HCT116 (cell line): ENCODE data around the gene SUSD6. TPM values are rescaled to one million over a fixed set of nuclear protein-coding genes. Genes with fewer than 3 reads are reported as not detected.

Source experiments
- ATAC-seq: fragments of 200-7000 bp; cut with Tn5 transposase; 2 replicates; pipeline ENCODE4 v1.9.1; 2020; ENCODE audit warnings: mild to moderate bottlenecking, moderate library complexity
- BruUV-seq: library from RNA; stranded (reverse); fragments of 400-500 nt; replicated peaks from 2 replicates; lab custom pipeline; 2021; lab: Mats Ljungman, UMichigan
- CTCF ChIA-PET: fragments of 300-600 bp; sonication (Branson Sonifier 250); formaldehyde crosslinking; loops from one replicate; lab custom pipeline; 2021; ENCODE audit warnings: antibody characterized with exemption; lab: Charles Lee
- POLR2A ChIA-PET: fragments of 300-600, 350-600 bp; sonication (Branson Sonifier 250); formaldehyde crosslinking; loops from one replicate; lab custom pipeline; 2021; ENCODE audit warnings: antibody characterized with exemption; lab: Charles Lee
- RAD21 ChIA-PET, 2 experiments: fragments of 300-600 bp; sonication (Branson Sonifier 250); formaldehyde crosslinking; loops; one replicate each; lab custom pipeline; 2023; ENCODE audit warnings: low total read pairs in 2 of 2; ENCODE audit not compliant: uncharacterized antibody in 2 of 2, unreplicated experiment in 2 of 2, low non-redundant PET in 1 of 2; lab: Charles Lee
- DNase-seq: peaks from one replicate; pipeline ENCODE4 v3.0.0-alpha.2; 2010; ENCODE audit warnings: low read depth, low spot score
- H2AFZ ChIP-seq: fragments of 200-600 bp; shearing (Covaris generic), sonication (generic); 2 replicates; pipeline ENCODE4 v1.6.1; 2017; ENCODE audit warnings: low read depth, mixed run types, mixed read lengths, antibody characterized with exemption, low read length; ENCODE audit not compliant: poor library complexity, severe bottlenecking
- H3K27ac ChIP-seq: 2 replicates; pipeline ENCODE4 v1.5.1; 2012; ENCODE audit warnings: low read depth, low read length
- H3K27me3 ChIP-seq: fragments of 200-600 bp; sonication (generic); 2 replicates; pipeline ENCODE4 v1.6.1; 2016; ENCODE audit warnings: mixed run types, low read length, mixed read lengths; ENCODE audit not compliant: insufficient read depth
- H3K36me3 ChIP-seq, 2 experiments: fragments of 200-500 bp in 1 of 2; fragments of 200-600 bp in 1 of 2; sonication (Bioruptor generic) in 1 of 2; sonication (generic) in 1 of 2; 2 replicates each; pipeline versions ENCODE4 v1.5.1 to v1.6.1; 2014 to 2016; ENCODE audit warnings: low read length in 2 of 2, inconsistent platforms in 1 of 2, mixed read lengths in 1 of 2, mixed run types in 1 of 2; ENCODE audit not compliant: insufficient read depth in 2 of 2, control insufficient read depth in 1 of 2
- H3K4me1 ChIP-seq, 2 experiments: fragments of 200-600 bp in 1 of 2; sonication (generic) in 1 of 2; 2 replicates each; pipeline versions ENCODE4 v1.5.1 to v1.6.1; 2012 to 2017; ENCODE audit warnings: low read length in 2 of 2, inconsistent platforms in 1 of 2, mild to moderate bottlenecking in 1 of 2, mixed read lengths in 1 of 2, mixed run types in 1 of 2, moderate library complexity in 1 of 2; ENCODE audit not compliant: insufficient read depth in 2 of 2, control insufficient read depth in 1 of 2
- H3K4me2 ChIP-seq: fragments of 200-600 bp; sonication (generic); 2 replicates; pipeline ENCODE4 v1.6.1; 2017; ENCODE audit warnings: mixed run types, low read length, mixed read lengths
- H3K4me3 ChIP-seq, 2 experiments: fragments of 200-600 bp in 1 of 2; sonication (generic) in 1 of 2; replicated peaks in 1 of 2; 2 replicates each; pipeline ENCODE4 v1.5.1; 2011 to 2016; ENCODE audit warnings: low read length in 2 of 2, control low read depth in 1 of 2, low read depth in 1 of 2, mild to moderate bottlenecking in 1 of 2, mixed read lengths in 1 of 2, mixed run types in 1 of 2
- H3K79me2 ChIP-seq: fragments of 200-600 bp; sonication (generic); 2 replicates; pipeline ENCODE4 v1.6.1; 2017; ENCODE audit warnings: mild to moderate bottlenecking, mixed run types, low read length, moderate library complexity, mixed read lengths; ENCODE audit not compliant: insufficient read depth
- H3K9ac ChIP-seq: fragments of 200-600 bp; sonication (generic); 2 replicates; pipeline ENCODE4 v1.6.1; 2016; ENCODE audit warnings: low read length, mixed read lengths
- H3K9me2 ChIP-seq: fragments of 200-600 bp; sonication (generic), shearing (Covaris generic); 2 replicates; pipeline ENCODE4 v1.6.1; 2017; ENCODE audit warnings: mixed run types, mild to moderate bottlenecking, moderate library complexity; ENCODE audit not compliant: insufficient read depth
- H3K9me3 ChIP-seq, 2 experiments: fragments of 200-500 bp in 1 of 2; fragments of 200-600 bp in 1 of 2; sonication (Bioruptor generic) in 1 of 2; sonication (generic) in 1 of 2; 2 replicates each; pipeline ENCODE4 v1.6.1; 2014 to 2017; ENCODE audit warnings: low read length in 2 of 2, mixed read lengths in 2 of 2, inconsistent platforms in 1 of 2, low read depth in 1 of 2, mild to moderate bottlenecking in 1 of 2, mixed run types in 1 of 2, moderate library complexity in 1 of 2; ENCODE audit not compliant: control insufficient read depth in 1 of 2, insufficient read depth in 1 of 2
- H4K20me1 ChIP-seq: fragments of 200-600 bp; sonication (generic), shearing (Covaris generic); 2 replicates; pipeline ENCODE4 v1.6.1; 2017; ENCODE audit warnings: mixed run types, mild to moderate bottlenecking, moderate library complexity; ENCODE audit not compliant: insufficient read depth
- CEBPB ChIP-seq: IDR thresholded peaks from 2 replicates; pipeline ENCODE4 v1.6.1; 2012; ENCODE audit warnings: low read depth
- EGR1 ChIP-seq: IDR thresholded peaks from 2 replicates; pipeline ENCODE4 v1.6.1; 2012; ENCODE audit warnings: low read depth
- MAX ChIP-seq: IDR thresholded peaks from 2 replicates; pipeline ENCODE4 v1.6.1; 2012
- POLR2A ChIP-seq: IDR thresholded peaks from 2 replicates; pipeline ENCODE4 v1.7.0; 2011; ENCODE audit warnings: borderline replicate concordance; ENCODE audit not compliant: insufficient read depth, insufficient read length; ENCODE audit errors: extremely low read depth
- RAD21 ChIP-seq: IDR thresholded peaks from 2 replicates; pipeline ENCODE4 v1.6.1; 2012; ENCODE audit warnings: low read depth, mild to moderate bottlenecking
- TCF7L2 ChIP-seq: IDR thresholded peaks from 2 replicates; pipeline ENCODE4 v1.7.0; 2011; ENCODE audit warnings: borderline replicate concordance, inconsistent platforms; ENCODE audit not compliant: insufficient read depth, insufficient read length; ENCODE audit errors: extremely low read depth
- ZFX ChIP-seq: fragments of 450-650 bp; IDR thresholded peaks from 2 replicates; pipeline ENCODE4 v1.6.1; 2017
- intact Hi-C: fragments of 100-400 bp; cut with micrococcal nuclease; formaldehyde crosslinking; loops from 2 replicates; pipeline ENCODE4 v1.10.0; 2022
- total RNA-seq: library from RNA; stranded (reverse); gene quantifications from one replicate; pipeline ENCODE4 v1.2.1, GENCODE V29; 2021; ENCODE audit not compliant: unreplicated experiment

The SUSD6 gene
- total RNA-seq, 1 experiment from 2014 or later: 6.4 TPM

GRCh38 chr14:69703047-69704039, 91.9 kb downstream of the SUSD6 start:
- TF ChIP-seq CEBPB (no peak), EGR1 (no peak), MAX (no peak), TCF7L2 (no peak), POLR2A (no peak), RAD21 (no peak), ZFX (no peak)
- no peak overlapping the region for H3K9ac ChIP-seq
- H3K9me2 ChIP-seq: no peaks in the 10 kb centered on the region
- H2AFZ ChIP-seq: no peak overlapping the region
- POLR2A ChIA-PET: no interaction called here
- no peaks in the 10 kb centered on the region for H3K79me2 ChIP-seq
- no peak overlapping the region for H3K4me3 ChIP-seq
- no TSS peak for BruUV-seq
- no peaks in the 10 kb centered on the region for H3K36me3 ChIP-seq
- DNase-seq (no peak), ATAC-seq (no peak)
- no peak overlapping the region for H3K4me2 ChIP-seq
- no peaks in the 10 kb centered on the region for H4K20me1 ChIP-seq
- RAD21 ChIA-PET: no interaction called here
- H3K9me3 ChIP-seq: no peaks in the 10 kb centered on the region
- intact Hi-C loops: no loop called here
- no peaks in the 10 kb centered on the region for H3K27me3 ChIP-seq
- no peaks in the 10 kb centered on the region for H3K4me1 ChIP-seq
- CTCF ChIA-PET: no interaction called here
- H3K27ac ChIP-seq: no peak overlapping the region

DNA sequence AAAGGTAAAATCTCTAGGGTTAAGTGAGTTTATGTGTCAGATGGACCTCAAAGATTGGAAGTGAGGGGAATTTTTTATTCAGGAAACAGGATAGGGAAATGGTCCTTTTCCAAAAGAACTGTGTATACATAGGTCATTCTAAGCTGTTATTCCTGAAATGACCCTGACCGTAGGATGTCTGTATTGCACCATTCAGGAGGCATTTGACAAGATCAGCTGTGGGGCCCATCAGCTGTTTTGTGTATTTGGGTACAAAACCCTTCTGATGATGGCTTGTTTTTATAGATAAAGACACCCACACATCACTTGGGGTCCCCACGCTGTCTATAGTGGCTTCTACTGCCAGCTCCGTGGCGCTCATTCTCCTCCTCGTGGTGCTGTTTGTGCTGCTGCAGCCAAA, 92.9 kb downstream of the SUSD6 start:
- H4K20me1 ChIP-seq: no peaks in the 10 kb centered on the region
- H3K36me3 ChIP-seq: no peaks in the 10 kb centered on the region
- no peaks in the 10 kb centered on the region for H3K9me3 ChIP-seq
- no peak for TF ChIP-seq MAX
- no peak for TF ChIP-seq EGR1
- H3K27ac ChIP-seq: no peak overlapping the region
- intact Hi-C loops: no loop called here
- RAD21 ChIA-PET: no interaction called here
- no peak for DNase-seq
- H2AFZ ChIP-seq: no peak overlapping the region
- CTCF ChIA-PET: no interaction called here
- no peak overlapping the region for H3K4me3 ChIP-seq
- no peaks in the 10 kb centered on the region for H3K9me2 ChIP-seq
- no TSS peak for BruUV-seq
- POLR2A ChIA-PET: no interaction called here
- H3K4me1 ChIP-seq: no peaks in the 10 kb centered on the region
- no peak overlapping the region for H3K9ac ChIP-seq
- no peaks in the 10 kb centered on the region for H3K79me2 ChIP-seq
- H3K4me2 ChIP-seq: no peak overlapping the region
- H3K27me3 ChIP-seq: no peaks in the 10 kb centered on the region
- no peak for ATAC-seq
